Stimulated activated CD4-positive, alpha-beta T cell treated with anti-CD3 and anti-CD28 coated beads, Interleukin-1b, Interleukin-23, amount 100 ng/mL, for 1 hour (primary cell): Measurements from ENCODE around the gene GSK3B.

Source experiments
- DNase-seq, 2 donors: peaks; one replicate each; pipeline ENCODE4 v3.0.0-alpha.2; 2020; ENCODE audit warnings: low read depth in 2 of 2

GSK3B gene

GRCh38 chr3:119781330-119782198 lies 312.7 kb downstream of the GSK3B start, which contains the start of gene NR1I2:
Gene NR1I2, plus strand, starts transcription at chr3:119782101.
- DNase-seq, result no peak

- no peak for DNase-seq
These were observed 314.4 kb downstream of the GSK3B start for GRCh38 chr3:119779731-119780383.

- DNase-seq, result no peak
These were observed 315.4 kb downstream of the GSK3B start for GRCh38 chr3:119778811-119779210.

- DNase-seq, result no peak
These were observed 316.1 kb downstream of the GSK3B start for GRCh38 chr3:119778176-119778575.

GRCh38 chr3:119776304-119776703 lies 317.9 kb downstream of the GSK3B start:
- DNase-seq, result no peak

- no peak for DNase-seq
These were observed 319.8 kb downstream of the GSK3B start for GRCh38 chr3:119774444-119774843.
